Hepatic stellate cell (primary cell): ENCODE measurements around the gene FOXF2.

ENCODE experiments used
- DNase-seq: peaks from one replicate; pipeline ENCODE4 v3.0.0; 2011; ENCODE audit warnings: low spot score

FOXF2 gene

GRCh38 chr6:1409774-1410465, 20.5 kb downstream of the FOXF2 start:
- DNase-seq: no peak

DNA sequence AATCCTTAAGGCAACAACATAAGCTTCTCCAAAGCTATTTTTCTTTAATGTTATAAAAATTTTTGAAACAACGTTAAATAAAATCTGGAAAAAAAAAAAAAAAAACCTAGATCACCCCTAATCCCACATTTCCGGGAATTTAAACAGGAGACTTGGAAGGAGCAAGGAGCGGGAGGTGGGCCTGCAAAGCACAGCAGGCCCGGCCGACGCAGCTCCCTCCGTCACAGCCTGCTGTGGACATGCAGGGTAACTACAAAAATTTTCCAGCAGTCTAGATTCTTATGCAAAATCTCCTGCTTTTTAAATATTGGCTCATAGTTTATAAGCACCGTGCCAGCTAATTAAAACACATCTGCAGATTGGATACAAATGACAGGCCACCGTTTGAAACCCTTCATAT, 23.5 kb downstream of the FOXF2 start:
- DNase-seq: no peak

DNA sequence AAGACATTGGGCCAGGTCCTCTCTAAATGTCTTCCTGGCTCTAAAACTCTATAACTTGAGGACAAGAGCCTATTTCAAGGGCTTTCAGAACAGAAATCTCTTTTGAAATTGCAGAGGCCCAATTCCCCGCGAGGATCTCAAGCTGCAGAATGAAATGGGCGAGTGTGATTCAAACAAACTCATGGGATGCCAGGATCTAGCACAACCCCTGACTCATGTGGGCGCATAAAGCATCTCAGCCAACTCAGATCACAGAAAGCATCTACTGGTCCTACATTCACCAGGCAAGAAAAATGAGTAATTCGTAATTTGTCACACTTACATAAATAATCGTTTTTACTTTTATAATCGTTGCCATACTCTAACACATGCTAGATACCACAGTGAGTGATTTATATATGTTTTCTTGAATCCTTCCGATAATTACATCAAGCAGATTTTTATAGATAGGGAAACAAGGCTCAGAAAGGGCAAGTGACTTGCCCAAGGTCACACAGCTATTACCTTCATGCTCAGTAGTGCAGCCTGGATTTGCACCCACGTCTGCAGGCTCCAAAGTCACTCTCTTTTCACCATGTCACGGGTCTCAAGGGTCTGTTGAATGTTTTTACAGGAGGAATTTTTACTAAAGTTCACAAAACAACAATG, 26.2 kb downstream of the FOXF2 start:
- DNase-seq: no peak

DNA sequence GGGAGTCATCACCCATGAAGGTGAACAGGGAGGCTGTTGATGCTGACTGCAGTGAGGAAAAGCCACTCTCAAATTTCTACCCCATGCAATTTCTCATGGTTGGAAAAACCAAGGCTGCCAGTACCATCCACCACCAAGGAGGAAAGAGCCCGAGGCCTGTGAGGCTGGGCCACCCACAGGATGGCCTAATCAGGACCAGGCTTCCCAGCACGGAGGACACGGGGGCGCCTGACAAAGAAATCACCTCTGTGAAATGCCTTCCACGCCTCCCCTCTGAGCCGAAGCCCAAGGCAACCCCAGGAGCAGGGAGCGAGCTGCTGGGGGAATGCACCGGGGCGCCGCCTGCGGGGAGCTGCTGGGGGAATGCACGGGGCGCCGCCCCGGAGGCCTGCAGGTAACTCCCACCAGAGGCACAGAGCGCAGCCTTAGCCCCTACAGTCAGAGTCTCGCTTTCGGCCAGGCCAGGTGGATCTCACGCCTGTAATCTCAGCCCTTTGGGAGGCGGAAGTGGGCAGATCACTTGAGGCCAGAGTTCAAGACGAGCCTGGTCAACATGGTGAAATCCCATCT, 26.9 kb downstream of the FOXF2 start:
- DNase-seq: no peak

GRCh38 chr6:1416820-1417219, 27.4 kb downstream of the FOXF2 start:
- DNase-seq: no peak

GRCh38 chr6:1417718-1418117, 28.3 kb downstream of the FOXF2 start:
- no peak for DNase-seq

- DNase-seq: no peak
Measured at GRCh38 chr6:1418471-1419191, 29.3 kb downstream of the FOXF2 start.

- DNase-seq: no peak
Measured at GRCh38 chr6:1420382-1420781, 31.0 kb downstream of the FOXF2 start.

DNA sequence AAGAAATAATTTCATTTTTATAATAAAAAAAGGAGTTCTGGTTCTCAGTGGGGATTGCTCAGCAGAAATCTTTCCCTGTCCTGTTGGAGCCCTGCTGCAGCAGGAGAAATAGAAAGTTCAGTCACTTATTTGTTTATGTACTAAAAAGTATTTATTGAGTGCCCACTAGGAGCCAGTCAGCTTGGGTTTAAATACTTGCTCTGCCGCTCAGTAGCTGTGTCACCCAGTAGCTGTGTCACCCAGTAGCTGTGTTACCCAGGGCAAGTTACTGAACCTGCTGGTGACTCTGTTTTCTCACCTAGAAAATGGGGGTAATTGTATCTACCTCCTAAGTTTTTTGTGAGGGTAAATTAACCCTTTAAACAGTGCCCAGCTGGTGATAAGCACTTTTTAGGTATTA, 32.9 kb downstream of the FOXF2 start:
- no peak for DNase-seq

DNA sequence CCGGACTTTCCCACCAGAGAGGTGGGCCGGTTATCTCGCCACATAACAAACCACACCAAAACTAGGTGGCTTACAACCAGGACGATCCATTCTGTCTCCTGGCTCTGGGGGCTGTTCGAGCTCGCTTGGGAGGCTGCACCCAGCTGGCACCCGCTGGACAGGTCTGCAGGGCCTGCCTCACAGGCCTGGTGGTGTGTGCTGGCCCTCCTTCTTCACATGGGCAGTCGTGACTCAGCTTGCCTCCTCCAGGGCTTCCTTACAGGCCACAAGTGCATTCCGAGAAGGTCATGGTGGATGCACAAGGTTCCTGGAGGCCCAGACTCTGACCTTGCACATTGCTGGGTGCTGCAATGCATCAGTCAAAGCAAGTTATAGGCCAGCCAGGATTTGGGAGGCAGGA, 34.2 kb downstream of the FOXF2 start:
- DNase-seq: no peak

- DNase-seq: peak; percentile 42
Measured at GRCh38 chr6:1424306-1424927, 35.0 kb downstream of the FOXF2 start.

- no peak for DNase-seq
Measured at GRCh38 chr6:1426416-1426815, 37.0 kb downstream of the FOXF2 start.

- DNase-seq: no peak
Measured at GRCh38 chr6:1435806-1436205, 46.4 kb downstream of the FOXF2 start.

DNA sequence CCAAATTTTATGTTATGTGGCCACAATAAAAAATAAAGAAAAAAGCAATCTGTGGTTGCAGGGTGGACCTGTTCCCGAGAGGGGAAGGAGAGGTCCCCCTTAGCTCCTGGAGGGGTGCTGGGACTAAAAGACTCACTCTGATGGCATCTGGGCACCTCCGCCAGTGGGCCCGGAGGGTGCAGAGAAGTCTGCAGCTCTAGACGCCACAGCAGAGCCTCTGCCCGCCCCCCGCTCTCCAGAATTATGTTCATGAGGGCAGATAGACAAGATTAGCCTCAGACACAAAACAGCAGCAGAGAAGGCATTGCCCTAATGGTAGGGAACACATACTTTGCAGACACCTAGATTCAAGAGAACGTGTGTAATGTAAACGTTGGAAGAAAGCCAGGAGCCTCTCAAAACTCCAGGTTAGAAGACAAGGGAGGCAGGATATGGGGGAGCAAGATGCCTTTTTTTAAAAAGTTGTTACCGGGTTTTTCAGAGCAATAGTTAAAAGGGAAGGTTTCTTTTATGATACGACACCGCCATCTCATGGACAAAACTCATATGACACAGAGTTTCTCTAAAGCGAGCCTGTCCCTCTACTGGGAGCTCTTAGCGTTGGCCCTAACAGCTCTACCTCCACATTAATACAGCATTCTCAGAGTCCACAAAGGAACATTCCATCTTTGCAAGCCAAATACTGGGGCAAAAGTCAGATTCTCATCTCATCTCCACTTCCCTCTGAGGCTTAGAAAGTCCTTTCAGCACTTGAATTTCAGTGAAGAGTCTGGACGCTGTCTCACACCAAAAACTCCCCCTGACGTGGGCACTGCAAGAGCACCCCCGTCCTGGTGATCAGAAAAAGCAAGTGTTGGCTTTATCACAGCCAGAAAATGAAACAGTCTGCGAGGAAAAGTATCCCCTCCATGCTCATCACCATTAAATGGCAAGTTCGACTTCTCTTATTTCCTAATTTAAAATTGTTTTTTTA, 47.2 kb downstream of the FOXF2 start:
- peak; percentile 79 for DNase-seq

GRCh38 chr6:1437553-1438406, 48.4 kb downstream of the FOXF2 start:
- DNase-seq: no peak

GRCh38 chr6:1438471-1438881, 49.1 kb downstream of the FOXF2 start:
- DNase-seq: no peak

DNA sequence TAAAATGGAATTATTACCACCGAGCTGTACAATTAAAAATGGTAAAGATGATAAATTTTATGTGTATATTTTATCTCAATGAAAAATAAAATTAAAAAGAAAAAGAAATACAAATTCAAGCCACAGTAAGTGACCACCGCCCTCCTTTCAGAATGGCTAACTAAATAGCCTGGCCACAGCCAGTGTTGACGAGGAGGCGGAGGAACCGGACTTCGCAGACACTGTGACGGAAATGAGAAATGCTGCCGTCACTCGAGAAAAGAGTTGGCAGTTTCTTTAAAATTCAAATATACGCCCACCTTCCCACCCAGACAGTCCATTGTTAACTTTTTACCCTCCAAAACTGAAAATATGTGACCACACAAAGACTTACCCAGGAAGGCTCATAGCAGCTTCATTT, 50.0 kb downstream of the FOXF2 start:
- no peak for DNase-seq

DNA sequence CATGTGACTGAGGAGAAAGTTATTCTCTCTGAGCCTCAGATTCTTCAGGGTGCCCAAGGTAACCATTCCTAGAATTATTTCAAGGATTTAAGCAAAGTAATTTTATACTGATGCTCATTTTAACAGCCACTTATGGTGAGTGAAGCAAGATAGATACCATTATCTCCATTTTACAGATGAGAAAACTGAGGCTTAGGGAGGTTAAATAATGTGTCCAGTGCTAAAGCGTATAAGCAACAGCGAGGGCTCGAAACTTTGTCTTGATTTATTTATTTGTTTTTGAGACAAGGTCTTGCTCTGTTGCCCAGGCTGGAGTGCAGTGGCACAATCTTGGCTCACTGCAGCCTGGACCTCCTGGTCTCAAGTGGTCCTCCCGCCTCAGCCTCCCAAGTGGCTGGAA, 53.6 kb downstream of the FOXF2 start:
- DNase-seq: no peak
